Prostate gland (tissue), 2 donors: ENCODE data around the gene ACACB. TPM values are rescaled to one million over a fixed set of nuclear protein-coding genes. Genes with fewer than 3 reads are reported as not detected.
A peak's percentile ranks its signal among the peaks of the same experiment; 100 is the strongest.

Source experiments
- DNase-seq: peaks from one replicate; pipeline ENCODE4 v3.0.0-alpha.2; 2019; ENCODE audit warnings: low spot score
- H3K27ac ChIP-seq, 2 donors: fragments of 200-600 bp; sonication (generic); 2 replicates each; pipeline ENCODE4 v1.5.1; 2017 to 2019
- H3K27me3 ChIP-seq: fragments of 200-600 bp; sonication (generic); replicated peaks from 2 replicates; pipeline ENCODE4 v1.5.1; 2019; ENCODE audit not compliant: insufficient read depth
- H3K36me3 ChIP-seq, 2 donors: fragments of 200-600 bp; sonication (generic); 1 replicate in 1 of 2; 2 replicates in 1 of 2; pipeline versions ENCODE4 v1.5.1 to v1.8.1; 2017 to 2019
- H3K4me1 ChIP-seq: fragments of 200-600 bp; sonication (generic); replicated peaks from 2 replicates; pipeline ENCODE4 v1.5.1; 2019
- H3K4me3 ChIP-seq, 2 donors: fragments of 200-600 bp; sonication (generic); 2 replicates each; pipeline ENCODE4 v1.5.1; 2017 to 2019
- H3K9me3 ChIP-seq: fragments of 200-600 bp; sonication (generic); 2 replicates; pipeline ENCODE4 v1.5.1; 2017
- CTCF ChIP-seq, 4 experiments: fragments of 200-600 bp in 2 of 4; fragments of 450-650 bp in 2 of 4; sonication (generic) in 2 of 4; IDR thresholded peaks; 1 replicate in 3 of 4; 2 replicates in 1 of 4; pipeline ENCODE4 v1.5.1; 2016 to 2019; ENCODE audit warnings: antibody characterized with exemption in 4 of 4, mild to moderate bottlenecking in 2 of 4, moderate library complexity in 2 of 4
- POLR2A ChIP-seq: fragments of 450-650 bp; IDR thresholded peaks from one replicate; pipeline ENCODE4 v1.6.1; 2016; ENCODE audit warnings: antibody characterized with exemption, mild to moderate bottlenecking
- POLR2AphosphoS5 ChIP-seq: sonication (generic); formaldehyde crosslinking; IDR thresholded peaks from one replicate; pipeline ENCODE4 v1.6.1; 2017; ENCODE audit warnings: antibody characterized with exemption
- WGBS: methylation state at CpG from one replicate; pipeline ENCODE4 v1.1.5; 2018; 5-methylcytosine and 5-hydroxymethylcytosine counted together
- intact Hi-C: fragments of 100-400 bp; cut with DNase I; formaldehyde crosslinking; loops from one replicate; pipeline ENCODE4 v1.14.2; 2022
- total RNA-seq, 2 donors: library from RNA; depleted of rRNA; stranded (reverse); fragments of >200 nt; gene quantifications; one replicate each; pipeline ENCODE4 v1.1.0, GENCODE V29; 2016

ACACB gene
- total RNA-seq, 2 donors from 2014 or later, result 52.5 to 63.3 TPM

DNA sequence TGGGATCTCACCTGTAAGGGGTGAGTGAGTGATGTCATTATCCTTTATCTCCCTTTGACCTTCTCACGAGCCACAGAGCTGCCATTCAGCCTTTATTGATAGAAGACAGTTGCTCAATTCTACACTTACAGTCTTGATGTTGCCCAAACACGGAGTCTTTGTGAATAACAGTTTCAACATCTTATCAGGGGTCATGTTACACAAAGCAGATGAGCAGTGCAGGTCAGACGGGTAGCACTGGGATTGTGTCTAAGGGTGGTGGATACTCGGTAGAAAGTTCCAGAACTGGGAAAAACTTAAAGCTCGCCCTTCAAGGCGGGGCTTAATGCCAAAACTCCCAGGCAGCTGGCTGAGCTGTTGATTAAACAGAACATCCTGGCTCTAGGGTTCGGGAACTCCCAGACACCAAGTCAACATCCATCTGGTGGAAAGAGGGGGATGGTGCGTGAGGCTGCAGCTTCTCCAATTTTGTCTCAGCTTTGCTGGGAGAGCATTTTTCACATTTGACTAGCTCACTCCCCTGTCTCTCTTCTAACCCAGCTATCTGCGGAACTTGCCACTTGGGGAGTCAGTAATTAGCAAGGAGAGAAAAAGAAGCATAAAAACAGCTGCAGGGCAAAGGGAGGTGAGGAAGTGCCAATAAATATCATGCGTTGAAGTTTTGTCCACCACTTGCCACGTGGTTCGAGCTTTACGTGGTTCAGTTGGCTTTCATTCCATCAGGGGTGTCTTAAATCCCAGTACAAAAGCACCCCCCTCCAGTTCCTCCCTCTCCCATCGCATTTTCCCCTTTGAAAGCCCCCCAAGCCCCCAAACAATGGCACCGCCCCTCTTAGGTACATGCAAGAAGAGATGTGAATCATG is 161.7 kb downstream of the ACACB start:
- H3K4me3 ChIP-seq, result no peak overlapping the region
- no peaks in the 10 kb centered on the region for H3K27me3 ChIP-seq
- 25% methylated on average over 15 of the region's 15 CpGs for WGBS
- no peaks in the 10 kb centered on the region for H3K36me3 ChIP-seq
- peak overlapping the region in 1 of 2 donors; percentile 50 for H3K27ac ChIP-seq
- no peaks in the 10 kb centered on the region for H3K9me3 ChIP-seq
- intact Hi-C loops, result no loop called here
- DNase-seq, result peak; percentile 23
- H3K4me1 ChIP-seq, result peaks cover 7% of the 10 kb centered on the region
- peak; percentile 65 for TF ChIP-seq POLR2AphosphoS5
- TF ChIP-seq CTCF (IDR thresholded peaks at IDR 0.05), result no peak
- TF ChIP-seq POLR2A, result no peak

DNA sequence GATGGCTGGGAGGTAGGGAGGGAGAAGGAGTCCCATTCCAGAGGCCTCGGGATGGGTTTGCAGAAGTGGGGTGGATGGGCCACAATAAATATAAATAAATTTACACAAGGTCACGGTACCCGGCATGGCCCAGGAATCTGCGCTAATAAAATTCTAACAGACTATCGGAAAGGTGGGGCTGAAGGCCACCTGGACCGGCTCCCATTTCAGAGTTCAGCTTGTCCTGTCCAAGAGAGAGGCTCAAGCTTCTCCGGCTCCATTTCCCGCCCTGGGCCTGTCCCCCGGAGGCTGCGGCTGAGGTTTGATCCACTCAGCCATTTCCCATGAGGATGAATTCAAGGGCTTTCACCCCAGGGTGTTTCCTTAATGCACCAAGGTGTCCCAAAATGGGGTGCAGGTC is 162.5 kb downstream of the ACACB start:
- intact Hi-C loops, result no loop called here
- no peak for DNase-seq
- no peaks in the 10 kb centered on the region for H3K27me3 ChIP-seq
- H3K9me3 ChIP-seq, result no peaks in the 10 kb centered on the region
- H3K4me1 ChIP-seq, result peaks cover 7% of the 10 kb centered on the region
- TF ChIP-seq POLR2AphosphoS5 (peak; percentile 14), CTCF (IDR thresholded peaks at IDR 0.05) (no peak)
- no peaks in the 10 kb centered on the region for H3K36me3 ChIP-seq
- WGBS, result 60% methylated on average over 10 of the region's 10 CpGs
- H3K4me3 ChIP-seq, result no peak overlapping the region
- H3K27ac ChIP-seq, result no peak overlapping the region

DNA sequence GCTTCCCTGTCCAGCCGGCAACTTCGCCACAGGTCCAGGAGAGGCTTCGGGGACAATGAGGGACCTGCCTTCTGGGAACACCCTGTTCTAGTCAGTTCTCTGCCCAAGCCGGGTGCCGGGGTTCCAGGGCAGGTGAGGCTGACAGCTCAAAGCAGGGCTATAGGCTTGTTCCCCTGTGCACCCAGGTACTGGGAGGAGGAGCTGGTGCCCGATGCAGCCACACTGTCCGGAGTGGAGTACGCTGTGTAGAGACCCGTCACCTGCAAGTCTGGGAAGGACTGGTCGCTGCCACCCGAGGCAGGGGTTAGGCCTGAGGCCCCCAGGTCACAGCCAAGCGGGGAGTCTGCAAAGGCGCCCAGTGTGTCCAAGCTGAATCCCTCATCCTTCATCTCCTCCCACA is 163.1 kb downstream of the ACACB start:
- peaks cover 7% of the 10 kb centered on the region for H3K4me1 ChIP-seq
- no peak overlapping the region for H3K27ac ChIP-seq
- no peaks in the 10 kb centered on the region for H3K36me3 ChIP-seq
- H3K27me3 ChIP-seq, result no peaks in the 10 kb centered on the region
- TF ChIP-seq POLR2A (no peak), CTCF (IDR thresholded peaks at IDR 0.05) (no peak), POLR2AphosphoS5 (no peak)
- whole genome bisulfite sequencing, result 91% methylated on average over 13 of the region's 13 CpGs
- intact Hi-C loops, result no loop called here
- H3K9me3 ChIP-seq, result no peaks in the 10 kb centered on the region
- H3K4me3 ChIP-seq, result no peak overlapping the region
- no peak for DNase-seq

DNA sequence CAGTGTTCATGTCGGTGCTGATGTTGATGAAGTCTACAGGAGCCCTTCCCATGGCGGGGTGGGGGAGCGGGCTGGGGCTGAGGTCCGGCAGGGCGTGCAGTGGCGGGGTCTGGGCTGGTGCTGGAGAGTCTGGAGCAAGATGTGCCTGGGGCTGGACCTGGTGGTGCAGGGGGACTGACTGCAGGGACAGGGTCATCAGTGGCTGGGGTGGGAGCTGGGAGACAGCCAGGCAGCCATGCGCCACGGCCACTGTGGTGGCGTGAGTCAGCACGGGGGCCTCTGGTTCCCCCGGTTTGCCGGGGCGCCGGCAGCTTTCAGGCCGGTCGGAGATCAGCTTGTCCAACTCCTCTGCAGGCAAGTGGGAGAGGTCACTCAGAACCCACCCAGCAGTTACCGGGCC is 165.1 kb downstream of the ACACB start:
- H3K36me3 ChIP-seq, result no peaks in the 10 kb centered on the region
- intact Hi-C loops, result no loop called here
- no peaks in the 10 kb centered on the region for H3K9me3 ChIP-seq
- peaks cover 7% of the 10 kb centered on the region for H3K4me1 ChIP-seq
- H3K27ac ChIP-seq, result no peak overlapping the region
- no peak for DNase-seq
- no peaks in the 10 kb centered on the region for H3K27me3 ChIP-seq
- WGBS, result 86% methylated on average over 17 of the region's 17 CpGs
- TF ChIP-seq POLR2A (no peak), CTCF (IDR thresholded peaks at IDR 0.05) (no peak), POLR2AphosphoS5 (no peak)
- H3K4me3 ChIP-seq, result no peak overlapping the region

DNA sequence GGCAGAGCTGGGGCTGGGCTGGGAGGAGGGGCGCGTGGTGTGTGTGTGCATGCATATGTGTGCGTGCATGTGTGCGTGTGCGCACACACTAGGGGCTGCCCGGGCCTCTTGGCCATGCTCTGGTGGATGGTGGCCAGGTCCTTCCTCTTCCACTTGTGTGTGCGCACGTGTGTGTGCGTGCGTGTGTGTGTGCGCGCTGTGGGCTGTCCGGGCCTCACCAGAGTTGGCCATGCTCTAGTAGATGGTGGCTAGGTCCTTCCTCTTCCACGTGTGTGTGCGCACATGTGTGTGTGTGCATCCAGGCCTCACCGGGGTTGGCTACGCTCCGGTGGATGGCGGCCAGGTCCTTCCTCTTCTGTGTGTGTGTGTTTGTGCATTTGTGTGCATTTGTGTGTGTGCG is 168.0 kb downstream of the ACACB start:
- Histone ChIP-seq H3K4me3 (no peak overlapping the region), H3K27ac (no peak overlapping the region), H3K4me1 (no peaks in the 10 kb centered on the region), H3K9me3 (no peaks in the 10 kb centered on the region), H3K27me3 (no peaks in the 10 kb centered on the region), H3K36me3 (no peaks in the 10 kb centered on the region)
- intact Hi-C loops, result no loop called here
- no peak for DNase-seq
- WGBS, result 94% methylated on average over 20 of the region's 20 CpGs
- TF ChIP-seq POLR2AphosphoS5, result no peak
- TF ChIP-seq CTCF (IDR thresholded peaks at IDR 0.05), result no peak
- TF ChIP-seq POLR2A, result no peak
